Spleen (tissue), 11 donors: ENCODE results near the gene VPS35L. TPM values are rescaled to one million over a fixed set of nuclear protein-coding genes. Genes with fewer than 3 reads are reported as not detected.

Experiments
- DNase-seq: peaks from one replicate; pipeline ENCODE4 v3.0.0-alpha.2; 2020
- H3K27ac ChIP-seq, 8 donors: fragments of 200-600 bp; sonication (generic) in 7 of 8; 1 replicate in 4 of 8; 2 replicates in 4 of 8; pipeline versions ENCODE4 v1.5.0 to v1.8.0; 2016 to 2021; ENCODE audit warnings: inconsistent platforms in 4 of 8, mild to moderate bottlenecking in 4 of 8, moderate library complexity in 1 of 8
- H3K27me3 ChIP-seq, 7 donors: fragments of 200-600 bp; sonication (generic) in 6 of 7; replicated peaks in 1 of 7; 1 replicate in 4 of 7; 2 replicates in 3 of 7; pipeline versions ENCODE4 v1.5.0 to v1.8.0; 2016 to 2021; ENCODE audit warnings: inconsistent platforms in 3 of 7, mild to moderate bottlenecking in 1 of 7
- H3K36me3 ChIP-seq, 6 donors: fragments of 200-600 bp; sonication (generic) in 5 of 6; 1 replicate in 4 of 6; 2 replicates in 2 of 6; pipeline versions ENCODE4 v1.5.0 to v1.8.0; 2016 to 2021; ENCODE audit warnings: inconsistent platforms in 2 of 6
- H3K4me1 ChIP-seq, 6 donors: fragments of 200-600 bp; sonication (generic) in 5 of 6; 1 replicate in 3 of 6; 2 replicates in 3 of 6; pipeline versions ENCODE4 v1.5.0 to v1.8.0; 2016 to 2021; ENCODE audit warnings: inconsistent platforms in 3 of 6
- H3K4me3 ChIP-seq, 8 donors: fragments of 200-600 bp; sonication (generic) in 7 of 8; 1 replicate in 4 of 8; 2 replicates in 4 of 8; pipeline versions ENCODE4 v1.5.0 to v1.8.0; 2016 to 2021; ENCODE audit warnings: inconsistent platforms in 4 of 8, mild to moderate bottlenecking in 4 of 8, moderate library complexity in 2 of 8
- H3K9me3 ChIP-seq, 8 donors: fragments of 200-600 bp; sonication (generic) in 7 of 8; 1 replicate in 4 of 8; 2 replicates in 4 of 8; pipeline versions ENCODE4 v1.5.0 to v1.8.0; 2016 to 2021; ENCODE audit warnings: inconsistent platforms in 4 of 8
- CTCF ChIP-seq, 11 experiments: fragments of 200-600 bp in 7 of 11; fragments of 450-650 bp in 4 of 11; sonication (generic) in 4 of 11; IDR thresholded peaks in 8 of 11; conservative IDR thresholded peaks in 3 of 11; 1 replicate in 7 of 11; 2 replicates in 4 of 11; pipeline versions ENCODE4 v1.4.0 to v1.8.0; 2016 to 2021; ENCODE audit warnings: antibody characterized with exemption in 11 of 11, inconsistent platforms in 4 of 11, mild to moderate bottlenecking in 1 of 11
- POLR2A ChIP-seq, 3 donors: fragments of 450-650 bp; IDR thresholded peaks; one replicate each; pipeline ENCODE4 v1.5.1; 2017; ENCODE audit warnings: antibody characterized with exemption in 3 of 3, mild to moderate bottlenecking in 1 of 3
- POLR2AphosphoS5 ChIP-seq, 3 donors: sonication (generic); formaldehyde crosslinking; IDR thresholded peaks; one replicate each; pipeline ENCODE4 v1.5.1; 2017; ENCODE audit warnings: antibody characterized with exemption in 3 of 3
- WGBS, 5 donors: extraction: QIAGEN DNeasy Blood & Tissue Kit in 3 of 5; methylation state at CpG; one replicate each; pipeline versions ENCODE4 v1.1.5 to v1.1.7; 2013 to 2018; 5-methylcytosine and 5-hydroxymethylcytosine counted together
- intact Hi-C: fragments of 100-400 bp; cut with DNase I; formaldehyde crosslinking; loops from one replicate; pipeline ENCODE4 v1.15.0; 2023; ENCODE audit warnings: low total_unique reads
- polyA plus RNA-seq, 3 donors: library from polyadenylated mRNA; stranded (reverse); fragments of 200-250 nt; gene quantifications; one replicate each; pipeline ENCODE4 v1.2.1, GENCODE V29; 2013
- total RNA-seq, 7 donors: library from RNA; depleted of rRNA in 3 of 7; stranded (reverse); fragments of >200 nt in 3 of 7; fragmentation: NEBNext Ultra II Directional in 4 of 7; extraction: Animal tissue kit (Norgen Biotek cat#: 25700) in 4 of 7; gene quantifications; one replicate each; pipeline versions ENCODE4 v1.1.0 to v1.2.1, GENCODE V29; 2016 to 2021
- donor health status: healthy with polysubstance abuse.
- donor health status: DM: no; HTN: no; CAD: no; lungs with moderate emphysema.
- donor health status: DM: no; HTN: no; CAD: no.
- donor health status: Bipolar disorder and iron deficiency.
- donor health status: healthy.
- donor health status: DM: no; HTN: no; CAD: no.
- donor health status: DM: yes; HTN: yes; CAD: no.

Gene VPS35L
- total and polyA plus RNA-seq, 10 donors: 22.9 to 76.1 (median 58.0) TPM

DNA sequence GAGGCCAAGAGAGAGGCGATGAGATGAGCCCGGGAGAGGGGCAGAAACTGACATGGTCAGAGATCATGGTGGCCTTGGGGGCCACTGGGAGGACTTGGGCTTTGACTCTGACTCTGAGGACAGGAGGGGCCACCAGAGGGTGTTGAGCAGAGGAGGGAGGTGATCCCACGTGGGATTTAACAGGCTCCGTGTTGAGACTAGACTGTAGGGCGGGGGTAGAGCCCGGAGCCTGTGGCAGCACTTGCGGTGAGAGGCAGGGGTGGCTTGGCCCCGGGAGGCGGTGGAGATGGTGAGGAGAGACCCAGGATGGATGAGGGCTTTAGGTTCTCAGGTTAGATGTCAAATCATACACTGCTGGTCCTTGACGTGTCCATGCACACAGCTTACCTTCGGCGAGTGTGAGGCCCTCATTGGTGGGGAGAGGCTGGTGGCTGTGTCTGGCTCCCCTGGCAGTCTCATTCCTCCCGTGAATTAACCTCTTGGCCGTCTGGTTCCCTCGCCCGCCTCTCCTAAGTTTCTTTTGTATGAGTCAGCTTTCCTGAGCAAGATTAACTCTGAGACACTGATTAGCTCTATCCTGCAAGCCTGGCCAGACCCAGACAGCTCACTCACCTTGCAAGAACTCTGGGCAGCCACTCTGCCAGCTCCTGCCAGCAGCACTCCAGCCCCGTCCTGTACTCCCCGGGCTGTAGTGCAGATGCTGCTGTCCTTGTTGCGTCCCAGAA lies 39.7 kb downstream of the VPS35L start:
- intact Hi-C loops: no loop called here
- Histone ChIP-seq H3K27me3 (no peaks in the 10 kb centered on the region), H3K4me1 (no peaks in the 10 kb centered on the region), H3K4me3 (no peak overlapping the region), H3K36me3 (peaks cover 0 to 100% (median 61%) of the 10 kb centered on the region in 6 donors), H3K9me3 (no peaks in the 10 kb centered on the region), H3K27ac (no peak overlapping the region)
- 85 to 95% (median 93%) methylated on average over 18 to 19 of the region's 19 CpGs for WGBS, 5 donors
- no peak for DNase-seq
- TF ChIP-seq POLR2AphosphoS5 (IDR thresholded peaks at IDR 0.05) (no peak), CTCF (IDR thresholded peaks at IDR 0.05 in 8 of 11, conservative IDR thresholded peaks at IDR 0.05 in 3 of 11) (no peak), POLR2A (IDR thresholded peaks at IDR 0.05) (no peak)

- TF ChIP-seq POLR2AphosphoS5 (IDR thresholded peaks at IDR 0.05): no peak
- no peak for TF ChIP-seq CTCF (IDR thresholded peaks at IDR 0.05 in 8 of 11, conservative IDR thresholded peaks at IDR 0.05 in 3 of 11)
- TF ChIP-seq POLR2A (IDR thresholded peaks at IDR 0.05): no peak
- DNase-seq: no peak
- H3K27ac ChIP-seq: no peak overlapping the region
- H3K9me3 ChIP-seq: no peaks in the 10 kb centered on the region
- WGBS, 5 donors: 82 to 92% (median 89%) methylated on average over 6 of the region's 6 CpGs
- peaks cover 0 to 100% (median 46%) of the 10 kb centered on the region in 6 donors for H3K36me3 ChIP-seq
- no peaks in the 10 kb centered on the region for H3K27me3 ChIP-seq
- intact Hi-C loops: no loop called here
- H3K4me3 ChIP-seq: no peak overlapping the region
- H3K4me1 ChIP-seq: no peaks in the 10 kb centered on the region
Measured at GRCh38 chr16:19598805-19599510, 43.5 kb downstream of the VPS35L start.

DNA sequence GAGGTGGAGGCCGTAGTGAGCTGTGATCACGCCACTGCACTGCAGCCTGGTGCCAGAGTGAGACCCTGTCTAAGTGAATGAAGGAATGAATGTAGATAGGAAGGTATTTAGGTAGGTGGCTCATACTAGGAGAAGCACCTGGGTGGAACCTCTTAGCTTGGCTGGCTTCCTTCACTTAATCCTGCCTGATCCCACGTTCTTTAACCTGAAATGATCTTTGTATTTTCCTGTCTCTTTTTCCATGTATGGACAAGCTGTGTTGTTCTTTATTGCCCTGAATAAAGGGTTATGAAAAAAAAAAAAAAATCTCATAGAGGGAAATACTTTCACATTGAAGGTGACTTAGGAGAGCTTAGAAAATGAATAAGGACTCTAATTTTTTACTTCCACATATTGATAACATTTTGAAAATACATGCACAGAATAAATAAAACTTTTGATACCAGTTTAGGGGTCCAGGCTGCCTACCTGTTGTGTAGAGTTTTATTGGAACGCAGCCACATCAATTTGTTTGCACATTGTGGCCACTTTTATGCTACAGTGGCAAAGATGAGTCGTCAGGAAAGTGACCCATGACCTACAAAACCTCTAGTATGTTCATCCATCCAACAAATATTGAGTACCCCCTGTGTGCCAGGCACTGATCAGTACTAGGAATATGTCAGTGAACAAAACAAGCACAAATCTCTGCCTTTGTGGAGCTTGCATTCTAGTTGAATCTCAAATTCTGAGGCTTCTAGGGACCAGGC lies 44.6 kb downstream of the VPS35L start:
- WGBS, 5 donors: 76 to 93% (median 91%) methylated on average over 5 of the region's 5 CpGs

More for the DNA sequence above, 44.6 kb downstream of the VPS35L start:
- DNase-seq: no peak
- intact Hi-C loops: loop anchor here (5.0 kb wide), 1 partner anchor 287 kb away; no protein-coding TSS in a partner anchor
- TF ChIP-seq POLR2AphosphoS5 (IDR thresholded peaks at IDR 0.05): no peak
- TF ChIP-seq CTCF (IDR thresholded peaks at IDR 0.05 in 8 of 11, conservative IDR thresholded peaks at IDR 0.05 in 3 of 11): no peak
- no peak for TF ChIP-seq POLR2A (IDR thresholded peaks at IDR 0.05)
- H3K27ac ChIP-seq: no peak overlapping the region
- peaks cover 0 to 100% (median 39%) of the 10 kb centered on the region in 6 donors for H3K36me3 ChIP-seq
- H3K4me3 ChIP-seq: no peak overlapping the region
- H3K27me3 ChIP-seq: no peaks in the 10 kb centered on the region
- no peaks in the 10 kb centered on the region for H3K9me3 ChIP-seq
- no peaks in the 10 kb centered on the region for H3K4me1 ChIP-seq
